ENCODE data around the gene ATP8A1. TPM values are rescaled to one million over a fixed set of nuclear protein-coding genes. Genes with fewer than 3 reads are reported as not detected.
A peak's percentile ranks its signal among the peaks of the same experiment; 100 is the strongest.

The ATP8A1 gene
- total RNA-seq, 6 donors from 2014 or later, result 39.5 to 264 (median 144) TPM

- H3K27me3 ChIP-seq, result no peaks in the 10 kb centered on the region
- peaks cover 4 to 16% (median 11%) of the 10 kb centered on the region in 4 donors for H3K36me3 ChIP-seq
- H3K4me3 ChIP-seq, result no peak overlapping the region
- no peak for DNase-seq
- no peak overlapping the region for H3K27ac ChIP-seq
- no peaks in the 10 kb centered on the region for H3K4me1 ChIP-seq
- TF ChIP-seq POLR2AphosphoS5 (IDR thresholded peaks at IDR 0.05) (no peak), POLR2A (IDR thresholded peaks at IDR 0.05) (no peak), EP300 (IDR thresholded peaks at IDR 0.05) (no peak), CTCF (IDR thresholded peaks at IDR 0.05) (no peak)
- H3K9me3 ChIP-seq, result no peaks in the 10 kb centered on the region
- ATAC-seq (ENCODE audit: low FRiP score in 2 of 2), result no peak
- 84 to 91% methylated on average over 4 of the region's 4 CpGs for WGBS, 2 donors
These were observed 125.4 kb downstream of the ATP8A1 start for GRCh38 chr4:42531341-42532030.

GRCh38 chr4:42523066-42523718 lies 133.7 kb downstream of the ATP8A1 start:
- no peaks in the 10 kb centered on the region for H3K9me3 ChIP-seq
- TF ChIP-seq CTCF (IDR thresholded peaks at IDR 0.05) (no peak), EP300 (IDR thresholded peaks at IDR 0.05) (no peak), POLR2AphosphoS5 (IDR thresholded peaks at IDR 0.05) (no peak), POLR2A (IDR thresholded peaks at IDR 0.05) (no peak)
- H3K4me3 ChIP-seq, result no peak overlapping the region
- WGBS, 2 donors, result 52 to 53% methylated on average over 3 of the region's 3 CpGs
- H3K27me3 ChIP-seq, result no peaks in the 10 kb centered on the region
- H3K36me3 ChIP-seq, result peaks cover 0 to 31% (median 12%) of the 10 kb centered on the region in 4 donors
- no peak overlapping the region for H3K27ac ChIP-seq
- peak in 1 of 2 donors; percentile 56 for ATAC-seq (ENCODE audit: low FRiP score in 2 of 2)
- H3K4me1 ChIP-seq, result no peaks in the 10 kb centered on the region
- DNase-seq, result no peak

GRCh38 chr4:42519803-42520417 lies 137.0 kb downstream of the ATP8A1 start:
- H3K4me3 ChIP-seq, result no peak overlapping the region
- ATAC-seq (ENCODE audit: low FRiP score in 2 of 2) (peak in 1 of 2 donors; percentile 80), DNase-seq (no peak)
- TF ChIP-seq POLR2AphosphoS5 (IDR thresholded peaks at IDR 0.05) (no peak), EP300 (IDR thresholded peaks at IDR 0.05) (no peak), CTCF (IDR thresholded peaks at IDR 0.05) (peak; percentile 35 to 68 (median 51)), POLR2A (IDR thresholded peaks at IDR 0.05) (no peak)
- H3K9me3 ChIP-seq, result no peaks in the 10 kb centered on the region
- H3K27me3 ChIP-seq, result no peaks in the 10 kb centered on the region
- H3K36me3 ChIP-seq, result peaks cover 0 to 25% (median 12%) of the 10 kb centered on the region in 4 donors
- no peak overlapping the region for H3K27ac ChIP-seq
- no peaks in the 10 kb centered on the region for H3K4me1 ChIP-seq
- WGBS, 2 donors, result 23 to 26% methylated on average over 3 of the region's 3 CpGs

- H3K27ac ChIP-seq, result no peak overlapping the region
- H3K36me3 ChIP-seq, result no peaks in the 10 kb centered on the region
- H3K9me3 ChIP-seq, result no peaks in the 10 kb centered on the region
- DNase-seq (no peak), ATAC-seq (ENCODE audit: low FRiP score in 2 of 2) (no peak)
- H3K4me3 ChIP-seq, result no peak overlapping the region
- TF ChIP-seq POLR2AphosphoS5 (IDR thresholded peaks at IDR 0.05) (no peak), CTCF (IDR thresholded peaks at IDR 0.05) (no peak), EP300 (IDR thresholded peaks at IDR 0.05) (no peak), POLR2A (IDR thresholded peaks at IDR 0.05) (no peak)
- H3K4me1 ChIP-seq, result no peaks in the 10 kb centered on the region
- H3K27me3 ChIP-seq, result no peaks in the 10 kb centered on the region
- WGBS, 2 donors, result 76 to 77% methylated on average over 5 of the region's 5 CpGs
These were observed 141.6 kb downstream of the ATP8A1 start for GRCh38 chr4:42515156-42515884.

All from upper lobe of left lung (tissue), 6 donors.